ENCODE results near the gene ANKRD12. TPM values are rescaled to one million over a fixed set of nuclear protein-coding genes. Genes with fewer than 3 reads are reported as not detected.

ANKRD12 gene
- total RNA-seq, 4 donors from 2014 or later: 13.0 to 60.3 (median 23.4) TPM

- no peak overlapping the region for H3K27ac ChIP-seq
- H3K36me3 ChIP-seq: no peaks in the 10 kb centered on the region
- peaks cover 0 to 4% (median 0%) of the 10 kb centered on the region in 3 donors for H3K9me3 ChIP-seq
- no peaks in the 10 kb centered on the region for H3K4me1 ChIP-seq
- no peak overlapping the region for H3K4me3 ChIP-seq
- H3K27me3 ChIP-seq: no peaks in the 10 kb centered on the region
- intact Hi-C loops (cut with DNase I): no loop called here
- DNase-seq: no peak
- no peak for TF ChIP-seq POLR2A (IDR thresholded peaks at IDR 0.05)
- no peak for TF ChIP-seq CTCF (IDR thresholded peaks at IDR 0.05)
- WGBS, 2 donors: 44 to 47% methylated on average over 1 of the region's 1 CpG
Observed at GRCh38 chr18:9319333-9319732, 182.8 kb downstream of the ANKRD12 start.

GRCh38 chr18:9321017-9321452 lies 184.5 kb downstream of the ANKRD12 start:
- Histone ChIP-seq H3K4me1 (no peaks in the 10 kb centered on the region), H3K36me3 (no peaks in the 10 kb centered on the region), H3K27ac (no peak overlapping the region), H3K4me3 (no peak overlapping the region), H3K9me3 (peaks cover 0 to 4% (median 0%) of the 10 kb centered on the region in 3 donors), H3K27me3 (no peaks in the 10 kb centered on the region)
- no peak for TF ChIP-seq POLR2A (IDR thresholded peaks at IDR 0.05)
- TF ChIP-seq CTCF (IDR thresholded peaks at IDR 0.05): no peak
- no peak for DNase-seq
- intact Hi-C loops (cut with DNase I): no loop called here
- 38 to 58% methylated on average over 4 of the region's 4 CpGs for WGBS, 2 donors

GRCh38 chr18:9321736-9322135 lies 185.2 kb downstream of the ANKRD12 start:
- Histone ChIP-seq H3K9me3 (peaks cover 0 to 4% (median 0%) of the 10 kb centered on the region in 3 donors), H3K4me3 (no peak overlapping the region), H3K36me3 (no peaks in the 10 kb centered on the region), H3K27ac (no peak overlapping the region), H3K27me3 (no peaks in the 10 kb centered on the region), H3K4me1 (no peaks in the 10 kb centered on the region)
- WGBS, 2 donors: 62 to 81% methylated on average over 4 of the region's 4 CpGs
- no peak for DNase-seq
- TF ChIP-seq CTCF (IDR thresholded peaks at IDR 0.05) (no peak), POLR2A (IDR thresholded peaks at IDR 0.05) (no peak)
- intact Hi-C loops (cut with DNase I): no loop called here

- TF ChIP-seq POLR2A (IDR thresholded peaks at IDR 0.05): no peak
- no peak for TF ChIP-seq CTCF (IDR thresholded peaks at IDR 0.05)
- 88 to 92% methylated on average over 2 of the region's 2 CpGs for WGBS, 2 donors
- no peaks in the 10 kb centered on the region for H3K27me3 ChIP-seq
- H3K27ac ChIP-seq: no peak overlapping the region
- intact Hi-C loops (cut with DNase I): no loop called here
- DNase-seq: no peak
- peaks cover 0 to 4% (median 0%) of the 10 kb centered on the region in 3 donors for H3K9me3 ChIP-seq
- H3K4me1 ChIP-seq: no peaks in the 10 kb centered on the region
- H3K4me3 ChIP-seq: no peak overlapping the region
- no peaks in the 10 kb centered on the region for H3K36me3 ChIP-seq
Observed at GRCh38 chr18:9322744-9323143, 186.2 kb downstream of the ANKRD12 start.

GRCh38 chr18:9323750-9324445 lies 187.3 kb downstream of the ANKRD12 start:
- H3K4me1 ChIP-seq: no peaks in the 10 kb centered on the region
- H3K9me3 ChIP-seq: peaks cover 0 to 10% (median 0%) of the 10 kb centered on the region in 3 donors
- no peak overlapping the region for H3K4me3 ChIP-seq
- WGBS, 2 donors: 49 to 56% methylated on average over 3 of the region's 3 CpGs
- intact Hi-C loops (cut with DNase I): no loop called here
- H3K27me3 ChIP-seq: no peaks in the 10 kb centered on the region
- TF ChIP-seq POLR2A (IDR thresholded peaks at IDR 0.05): no peak
- TF ChIP-seq CTCF (IDR thresholded peaks at IDR 0.05): no peak
- no peak overlapping the region for H3K27ac ChIP-seq
- H3K36me3 ChIP-seq: no peaks in the 10 kb centered on the region
- DNase-seq: no peak

Measured in esophagus squamous epithelium (tissue), 5 donors.